ENCODE measurements around the gene PUM1.

Gene PUM1

GRCh38 chr1:30923597-30923996 is 141.9 kb downstream of the PUM1 start:
- no peak for FAIRE-seq

- FAIRE-seq = no peak
Measured at GRCh38 chr1:30920827-30921226, 144.7 kb downstream of the PUM1 start.

- FAIRE-seq = no peak
Measured at GRCh38 chr1:30919025-30919881, 146.3 kb downstream of the PUM1 start.

- no peak for FAIRE-seq
Measured at GRCh38 chr1:30916296-30916695, 149.2 kb downstream of the PUM1 start.

GRCh38 chr1:30915491-30916230 is 149.9 kb downstream of the PUM1 start:
- FAIRE-seq = no peak

GRCh38 chr1:30914931-30915330 is 150.6 kb downstream of the PUM1 start:
- no peak for FAIRE-seq

- no peak for FAIRE-seq
Measured at GRCh38 chr1:30914587-30914922, 151.0 kb downstream of the PUM1 start.

GRCh38 chr1:30912913-30913652 is 152.4 kb downstream of the PUM1 start:
- no peak for FAIRE-seq

- no peak for FAIRE-seq
Measured at GRCh38 chr1:30912224-30912623, 153.3 kb downstream of the PUM1 start.

- FAIRE-seq = no peak
Measured at GRCh38 chr1:30911059-30911954, 154.2 kb downstream of the PUM1 start.

GRCh38 chr1:30909365-30910068 is 156.0 kb downstream of the PUM1 start:
- FAIRE-seq = no peak

GRCh38 chr1:30908696-30909364 is 156.7 kb downstream of the PUM1 start, which contains the start of gene SDC3:
TSS of gene SDC3 (minus strand) at chr1:30908758. CDS start at chr1:30908586, 172 bp downstream.
- FAIRE-seq = no peak

GRCh38 chr1:30908316-30908695 is 157.2 kb downstream of the PUM1 start:
- no peak for FAIRE-seq

- FAIRE-seq = no peak
Measured at GRCh38 chr1:30907481-30908315, 157.8 kb downstream of the PUM1 start.

- no peak for FAIRE-seq
Measured at GRCh38 chr1:30906631-30907441, 158.7 kb downstream of the PUM1 start.

GRCh38 chr1:30905916-30906620 is 159.4 kb downstream of the PUM1 start:
- FAIRE-seq = no peak

GRCh38 chr1:30905403-30905802 is 160.1 kb downstream of the PUM1 start:
- no peak for FAIRE-seq

GRCh38 chr1:30904962-30905335 is 160.6 kb downstream of the PUM1 start:
- FAIRE-seq = no peak

All from A204.1 (cell line).